Body of pancreas (tissue), 4 donors: Measurements from ENCODE around the gene ST3GAL4.

ENCODE experiments used
- POLR2A ChIP-seq, 3 donors: fragments of 450-650 bp; IDR thresholded peaks; one replicate each; pipeline ENCODE4 v1.6.1; 2016; ENCODE audit warnings: antibody characterized with exemption in 3 of 3, mild to moderate bottlenecking in 2 of 3
- TF ChIP-seq, protein P1 (sequence below), 7 experiments: fragments of 450-650 bp in 4 of 7; fragments of 200-600 bp in 3 of 7; sonication (generic) in 3 of 7; IDR thresholded peaks; one replicate each; pipeline ENCODE4 v1.5.1; 2016 to 2019; ENCODE audit warnings: antibody characterized with exemption in 7 of 7

DNA sequence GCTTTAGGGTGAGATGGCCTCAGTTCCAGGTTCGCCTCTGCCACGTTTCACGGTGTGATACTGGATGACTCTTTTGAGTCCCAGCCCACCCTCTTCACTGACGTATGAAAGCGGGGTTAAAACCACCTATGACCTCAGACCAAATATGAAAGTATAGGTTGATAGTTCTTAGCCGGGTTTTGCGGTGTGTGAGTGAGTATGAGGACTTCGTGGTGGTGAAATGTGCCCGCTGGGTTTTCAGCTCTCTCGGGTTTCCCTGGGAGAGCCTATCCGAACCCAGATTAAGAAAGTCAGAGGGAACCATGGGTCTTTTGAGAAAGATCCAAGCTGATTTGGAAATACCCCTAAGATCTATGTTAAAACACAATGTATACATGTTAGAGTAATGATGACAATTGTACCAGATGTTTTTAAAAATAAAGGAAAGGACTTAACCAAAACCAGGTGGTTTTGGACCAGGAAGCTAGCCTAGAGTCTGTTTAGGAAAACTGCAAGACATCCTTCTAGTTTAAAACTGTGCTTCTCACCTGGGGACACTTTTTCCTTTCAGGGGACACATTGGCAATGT, 25.8 kb upstream of the ST3GAL4 start:
- TF ChIP-seq, protein P1, sequence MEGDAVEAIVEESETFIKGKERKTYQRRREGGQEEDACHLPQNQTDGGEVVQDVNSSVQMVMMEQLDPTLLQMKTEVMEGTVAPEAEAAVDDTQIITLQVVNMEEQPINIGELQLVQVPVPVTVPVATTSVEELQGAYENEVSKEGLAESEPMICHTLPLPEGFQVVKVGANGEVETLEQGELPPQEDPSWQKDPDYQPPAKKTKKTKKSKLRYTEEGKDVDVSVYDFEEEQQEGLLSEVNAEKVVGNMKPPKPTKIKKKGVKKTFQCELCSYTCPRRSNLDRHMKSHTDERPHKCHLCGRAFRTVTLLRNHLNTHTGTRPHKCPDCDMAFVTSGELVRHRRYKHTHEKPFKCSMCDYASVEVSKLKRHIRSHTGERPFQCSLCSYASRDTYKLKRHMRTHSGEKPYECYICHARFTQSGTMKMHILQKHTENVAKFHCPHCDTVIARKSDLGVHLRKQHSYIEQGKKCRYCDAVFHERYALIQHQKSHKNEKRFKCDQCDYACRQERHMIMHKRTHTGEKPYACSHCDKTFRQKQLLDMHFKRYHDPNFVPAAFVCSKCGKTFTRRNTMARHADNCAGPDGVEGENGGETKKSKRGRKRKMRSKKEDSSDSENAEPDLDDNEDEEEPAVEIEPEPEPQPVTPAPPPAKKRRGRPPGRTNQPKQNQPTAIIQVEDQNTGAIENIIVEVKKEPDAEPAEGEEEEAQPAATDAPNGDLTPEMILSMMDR (IDR thresholded peaks at IDR 0.05) = no peak
- TF ChIP-seq POLR2A (IDR thresholded peaks at IDR 0.05) = no peak
